Spleen (tissue), 11 donors: ENCODE data around the gene OAS1. TPM values are rescaled to one million over a fixed set of nuclear protein-coding genes. Genes with fewer than 3 reads are reported as not detected.

Source experiments
- DNase-seq: peaks from one replicate; pipeline ENCODE4 v3.0.0-alpha.2; 2020
- H3K27ac ChIP-seq, 8 donors: fragments of 200-600 bp; sonication (generic) in 7 of 8; 1 replicate in 4 of 8; 2 replicates in 4 of 8; pipeline versions ENCODE4 v1.5.0 to v1.8.0; 2016 to 2021; ENCODE audit warnings: inconsistent platforms in 4 of 8, mild to moderate bottlenecking in 4 of 8, moderate library complexity in 1 of 8
- H3K27me3 ChIP-seq, 7 donors: fragments of 200-600 bp; sonication (generic) in 6 of 7; replicated peaks in 1 of 7; 1 replicate in 4 of 7; 2 replicates in 3 of 7; pipeline versions ENCODE4 v1.5.0 to v1.8.0; 2016 to 2021; ENCODE audit warnings: inconsistent platforms in 3 of 7, mild to moderate bottlenecking in 1 of 7
- H3K36me3 ChIP-seq, 6 donors: fragments of 200-600 bp; sonication (generic) in 5 of 6; 1 replicate in 4 of 6; 2 replicates in 2 of 6; pipeline versions ENCODE4 v1.5.0 to v1.8.0; 2016 to 2021; ENCODE audit warnings: inconsistent platforms in 2 of 6
- H3K4me1 ChIP-seq, 6 donors: fragments of 200-600 bp; sonication (generic) in 5 of 6; 1 replicate in 3 of 6; 2 replicates in 3 of 6; pipeline versions ENCODE4 v1.5.0 to v1.8.0; 2016 to 2021; ENCODE audit warnings: inconsistent platforms in 3 of 6
- H3K4me3 ChIP-seq, 8 donors: fragments of 200-600 bp; sonication (generic) in 7 of 8; 1 replicate in 4 of 8; 2 replicates in 4 of 8; pipeline versions ENCODE4 v1.5.0 to v1.8.0; 2016 to 2021; ENCODE audit warnings: inconsistent platforms in 4 of 8, mild to moderate bottlenecking in 4 of 8, moderate library complexity in 2 of 8
- H3K9me3 ChIP-seq, 8 donors: fragments of 200-600 bp; sonication (generic) in 7 of 8; 1 replicate in 4 of 8; 2 replicates in 4 of 8; pipeline versions ENCODE4 v1.5.0 to v1.8.0; 2016 to 2021; ENCODE audit warnings: inconsistent platforms in 4 of 8
- CTCF ChIP-seq, 11 experiments: fragments of 200-600 bp in 7 of 11; fragments of 450-650 bp in 4 of 11; sonication (generic) in 4 of 11; IDR thresholded peaks in 8 of 11; conservative IDR thresholded peaks in 3 of 11; 1 replicate in 7 of 11; 2 replicates in 4 of 11; pipeline versions ENCODE4 v1.4.0 to v1.8.0; 2016 to 2021; ENCODE audit warnings: antibody characterized with exemption in 11 of 11, inconsistent platforms in 4 of 11, mild to moderate bottlenecking in 1 of 11
- POLR2A ChIP-seq, 3 donors: fragments of 450-650 bp; IDR thresholded peaks; one replicate each; pipeline ENCODE4 v1.5.1; 2017; ENCODE audit warnings: antibody characterized with exemption in 3 of 3, mild to moderate bottlenecking in 1 of 3
- POLR2AphosphoS5 ChIP-seq, 3 donors: sonication (generic); formaldehyde crosslinking; IDR thresholded peaks; one replicate each; pipeline ENCODE4 v1.5.1; 2017; ENCODE audit warnings: antibody characterized with exemption in 3 of 3
- WGBS, 5 donors: extraction: QIAGEN DNeasy Blood & Tissue Kit in 3 of 5; methylation state at CpG; one replicate each; pipeline versions ENCODE4 v1.1.5 to v1.1.7; 2013 to 2018; 5-methylcytosine and 5-hydroxymethylcytosine counted together
- intact Hi-C: fragments of 100-400 bp; cut with DNase I; formaldehyde crosslinking; loops from one replicate; pipeline ENCODE4 v1.15.0; 2023; ENCODE audit warnings: low total_unique reads
- polyA plus RNA-seq, 3 donors: library from polyadenylated mRNA; stranded (reverse); fragments of 200-250 nt; gene quantifications; one replicate each; pipeline ENCODE4 v1.2.1, GENCODE V29; 2013
- total RNA-seq, 7 donors: library from RNA; depleted of rRNA in 3 of 7; stranded (reverse); fragments of >200 nt in 3 of 7; fragmentation: NEBNext Ultra II Directional in 4 of 7; extraction: Animal tissue kit (Norgen Biotek cat#: 25700) in 4 of 7; gene quantifications; one replicate each; pipeline versions ENCODE4 v1.1.0 to v1.2.1, GENCODE V29; 2016 to 2021
- donor health status: healthy with polysubstance abuse.
- donor health status: DM: no; HTN: no; CAD: no; lungs with moderate emphysema.
- donor health status: DM: no; HTN: no; CAD: no.
- donor health status: Bipolar disorder and iron deficiency.
- donor health status: healthy.
- donor health status: DM: no; HTN: no; CAD: no.
- donor health status: DM: yes; HTN: yes; CAD: no.

The OAS1 gene
- total and polyA plus RNA-seq, 10 donors: 34.7 to 68.4 (median 54.9) TPM

GRCh38 chr12:112936927-112937326, 30.2 kb downstream of the OAS1 start:
- TF ChIP-seq CTCF (IDR thresholded peaks at IDR 0.05 in 8 of 11, conservative IDR thresholded peaks at IDR 0.05 in 3 of 11) (no peak), POLR2AphosphoS5 (IDR thresholded peaks at IDR 0.05) (no peak), POLR2A (IDR thresholded peaks at IDR 0.05) (no peak)
- Histone ChIP-seq H3K9me3 (no peaks in the 10 kb centered on the region), H3K4me1 (peaks cover 12 to 44% (median 31%) of the 10 kb centered on the region in 6 donors), H3K4me3 (no peak overlapping the region), H3K27ac (peak overlapping the region in 7 of 8 donors; percentile 66 to 90 (median 86)), H3K36me3 (peaks cover 0 to 9% (median 0%) of the 10 kb centered on the region in 6 donors), H3K27me3 (no peaks in the 10 kb centered on the region)
- 19 to 45% (median 29%) methylated on average over 2 of the region's 2 CpGs for WGBS, 5 donors
- DNase-seq: no peak
- intact Hi-C loops: no loop called here

DNA sequence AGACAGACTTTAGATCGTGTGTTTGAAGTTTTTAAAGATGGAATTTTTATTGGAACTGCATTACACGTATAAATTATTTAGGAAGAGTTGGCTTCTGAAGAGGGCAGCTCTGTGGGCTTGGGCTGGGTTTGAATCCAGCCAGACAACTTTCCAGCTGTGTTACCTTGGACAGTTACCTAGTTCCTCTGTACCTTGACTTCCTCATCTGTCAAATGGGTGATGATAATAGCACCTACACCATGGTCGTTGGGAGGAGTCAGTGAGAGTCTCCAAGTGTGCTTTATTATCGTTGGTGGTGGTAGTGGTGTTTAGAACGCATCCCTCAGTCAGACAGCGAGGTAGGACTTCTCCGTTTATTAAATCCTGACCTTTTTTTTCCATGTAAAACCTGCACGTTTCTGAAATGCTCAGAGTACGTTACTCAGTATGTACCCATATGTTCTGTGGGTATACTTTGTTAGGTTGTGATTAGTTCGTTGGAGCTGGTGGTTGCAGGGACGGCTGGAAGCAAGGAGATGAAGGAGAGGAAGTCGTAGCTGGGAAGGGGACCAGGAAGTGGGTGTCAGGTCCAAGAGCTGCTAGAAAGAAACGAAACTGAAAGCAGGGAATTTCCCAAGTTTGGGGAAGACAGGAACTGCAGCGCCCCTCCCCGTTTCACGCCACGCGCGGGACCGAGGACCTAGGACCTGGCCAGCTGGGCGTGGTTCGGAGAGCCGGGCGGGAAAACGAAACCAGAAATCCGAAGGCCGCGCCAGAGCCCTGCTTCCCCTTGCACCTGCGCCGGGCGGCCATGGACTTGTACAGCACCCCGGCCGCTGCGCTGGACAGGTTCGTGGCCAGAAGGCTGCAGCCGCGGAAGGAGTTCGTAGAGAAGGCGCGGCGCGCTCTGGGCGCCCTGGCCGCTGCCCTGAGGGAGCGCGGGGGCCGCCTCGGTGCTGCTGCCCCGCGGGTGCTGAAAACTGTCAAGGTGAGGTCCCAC, 31.3 kb downstream of the OAS1 start, which contains the start of gene OAS3:
TSS of gene OAS3 (plus strand) at position 734 of the 979 bp plus-strand sequence. CDS start at position 791, 57 bp downstream.
- peak within 1 kb of the TSS; percentile 59 to 89 (median 78) for H3K4me3 ChIP-seq
- no peaks in the 10 kb centered on the region for H3K27me3 ChIP-seq
- intact Hi-C loops: no loop called here
- no peaks in the 10 kb centered on the region for H3K9me3 ChIP-seq
- H3K27ac ChIP-seq: peak within 1 kb of the TSS; percentile 66 to 90 (median 86)
- H3K36me3 ChIP-seq: peaks cover 0 to 20% (median 0%) of the 10 kb centered on the region in 6 donors
- DNase-seq: peak; percentile 93
- WGBS, 5 donors: 7 to 12% (median 9%) methylated on average over 30 to 50 of the region's 50 CpGs
- TF ChIP-seq CTCF (IDR thresholded peaks at IDR 0.05 in 8 of 11, conservative IDR thresholded peaks at IDR 0.05 in 3 of 11) (peak in 2 of 11 experiments; percentile 11 to 21), POLR2AphosphoS5 (IDR thresholded peaks at IDR 0.05) (peak; percentile 62 to 85 (median 84)), POLR2A (IDR thresholded peaks at IDR 0.05) (no peak)
- H3K4me1 ChIP-seq: peaks cover 12 to 44% (median 31%) of the 10 kb centered on the region in 6 donors

GRCh38 chr12:112938751-112939150, 32.0 kb downstream of the OAS1 start:
- no peak for TF ChIP-seq POLR2AphosphoS5 (IDR thresholded peaks at IDR 0.05)
- TF ChIP-seq POLR2A (IDR thresholded peaks at IDR 0.05): no peak
- no peak for TF ChIP-seq CTCF (IDR thresholded peaks at IDR 0.05 in 8 of 11, conservative IDR thresholded peaks at IDR 0.05 in 3 of 11)
- H3K9me3 ChIP-seq: no peaks in the 10 kb centered on the region
- WGBS, 5 donors: 13 to 24% (median 17%) methylated on average over 8 to 11 of the region's 11 CpGs
- peaks cover 12 to 44% (median 31%) of the 10 kb centered on the region in 6 donors for H3K4me1 ChIP-seq
- intact Hi-C loops: no loop called here
- peak overlapping the region; percentile 66 to 90 (median 86) for H3K27ac ChIP-seq
- peak overlapping the region; percentile 59 to 89 (median 78) for H3K4me3 ChIP-seq
- peaks cover 0 to 28% (median 0%) of the 10 kb centered on the region in 6 donors for H3K36me3 ChIP-seq
- no peak for DNase-seq
- no peaks in the 10 kb centered on the region for H3K27me3 ChIP-seq
